HFF-Myc (cell line): ENCODE data around the gene RBM19.

Experiments used
- DNase-seq: peaks from one replicate; pipeline ENCODE4 v3.0.0-alpha.2; 2011; ENCODE audit warnings: low read depth; ENCODE audit errors: extremely low read depth
- H3K4me3 ChIP-seq: replicated peaks from 2 replicates; pipeline ENCODE4 v1.5.1; 2011; ENCODE audit warnings: low read depth, mild to moderate bottlenecking, control low read depth, low read length
- TF ChIP-seq, protein P1 (sequence below): IDR thresholded peaks from 2 replicates; pipeline ENCODE4 v1.5.1; 2012; ENCODE audit warnings: mild to moderate bottlenecking, low read depth, low read length, control low read depth; ENCODE audit errors: missing control alignments

The RBM19 gene

GRCh38 chr12:113965951-113966797, at the start of gene RBM19:
RBM19 (minus strand) TSS chr12:113966325; CDS start chr12:113966227, 98 bp downstream.
- DNase-seq, result peak; percentile 96
- TF ChIP-seq, protein P1, sequence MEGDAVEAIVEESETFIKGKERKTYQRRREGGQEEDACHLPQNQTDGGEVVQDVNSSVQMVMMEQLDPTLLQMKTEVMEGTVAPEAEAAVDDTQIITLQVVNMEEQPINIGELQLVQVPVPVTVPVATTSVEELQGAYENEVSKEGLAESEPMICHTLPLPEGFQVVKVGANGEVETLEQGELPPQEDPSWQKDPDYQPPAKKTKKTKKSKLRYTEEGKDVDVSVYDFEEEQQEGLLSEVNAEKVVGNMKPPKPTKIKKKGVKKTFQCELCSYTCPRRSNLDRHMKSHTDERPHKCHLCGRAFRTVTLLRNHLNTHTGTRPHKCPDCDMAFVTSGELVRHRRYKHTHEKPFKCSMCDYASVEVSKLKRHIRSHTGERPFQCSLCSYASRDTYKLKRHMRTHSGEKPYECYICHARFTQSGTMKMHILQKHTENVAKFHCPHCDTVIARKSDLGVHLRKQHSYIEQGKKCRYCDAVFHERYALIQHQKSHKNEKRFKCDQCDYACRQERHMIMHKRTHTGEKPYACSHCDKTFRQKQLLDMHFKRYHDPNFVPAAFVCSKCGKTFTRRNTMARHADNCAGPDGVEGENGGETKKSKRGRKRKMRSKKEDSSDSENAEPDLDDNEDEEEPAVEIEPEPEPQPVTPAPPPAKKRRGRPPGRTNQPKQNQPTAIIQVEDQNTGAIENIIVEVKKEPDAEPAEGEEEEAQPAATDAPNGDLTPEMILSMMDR, result peak; percentile 82
- peak within 1 kb of the TSS; percentile 83 for H3K4me3 ChIP-seq

DNA sequence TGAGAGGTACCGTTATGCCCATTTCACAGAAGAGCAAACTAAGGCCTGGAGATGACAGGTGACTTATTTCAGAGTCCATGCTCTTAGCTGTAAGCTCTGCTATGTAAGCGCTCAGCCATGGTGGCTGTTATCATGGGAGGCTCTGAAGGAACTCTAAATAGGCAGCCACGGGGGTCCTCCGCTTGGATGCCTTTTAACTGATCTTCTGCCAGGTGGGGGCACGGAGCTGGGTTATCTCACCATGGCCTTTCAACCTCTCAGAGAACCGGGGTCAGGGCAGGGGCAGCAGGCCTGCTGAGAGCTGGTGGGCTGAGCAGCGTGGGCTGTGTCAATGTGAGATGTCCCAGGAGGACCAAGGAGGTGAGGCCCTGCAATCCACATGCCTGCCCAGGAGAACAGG, 49.7 kb upstream of the RBM19 start:
- no peak overlapping the region for H3K4me3 ChIP-seq
- no peak for DNase-seq
- TF ChIP-seq, protein P1, result no peak

DNA sequence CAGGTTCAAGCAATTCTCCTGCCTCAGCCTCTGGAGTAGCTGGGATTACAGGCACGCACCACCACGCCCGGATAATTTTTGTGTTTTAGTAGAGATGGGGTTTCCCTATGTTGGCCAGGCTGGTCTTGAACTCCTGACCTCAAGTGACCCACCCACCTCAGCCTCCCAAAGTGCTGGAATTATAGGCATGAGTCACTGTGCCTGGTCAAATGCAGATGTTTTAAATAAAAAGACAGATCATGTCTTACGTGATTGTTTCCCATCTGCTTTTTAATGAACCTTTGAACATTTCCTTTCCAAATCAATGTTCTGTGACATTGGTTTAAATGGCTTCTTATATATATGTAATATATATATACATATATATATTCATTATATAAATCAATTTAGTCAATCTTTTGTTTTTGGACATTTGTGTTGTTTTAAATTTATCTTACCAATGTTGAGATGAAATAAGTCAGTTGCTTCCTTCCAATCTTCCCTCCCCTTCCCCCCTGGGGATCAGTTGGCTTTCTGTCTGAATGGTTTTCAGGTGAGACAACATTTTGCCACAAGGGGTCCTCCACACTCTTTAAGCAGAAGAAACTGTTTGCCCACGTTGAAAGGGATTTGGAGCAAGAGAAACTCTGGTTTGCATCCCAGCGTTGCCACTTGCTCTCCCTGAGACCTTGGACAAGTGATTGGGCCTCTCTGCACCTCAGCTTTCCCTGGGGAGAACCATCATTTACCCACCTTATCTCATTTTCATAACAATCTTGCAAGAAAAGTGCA, 47.6 kb upstream of the RBM19 start:
- TF ChIP-seq, protein P1, result peak; percentile 46
- H3K4me3 ChIP-seq, result no peak overlapping the region
- DNase-seq, result peak; percentile 40

DNA sequence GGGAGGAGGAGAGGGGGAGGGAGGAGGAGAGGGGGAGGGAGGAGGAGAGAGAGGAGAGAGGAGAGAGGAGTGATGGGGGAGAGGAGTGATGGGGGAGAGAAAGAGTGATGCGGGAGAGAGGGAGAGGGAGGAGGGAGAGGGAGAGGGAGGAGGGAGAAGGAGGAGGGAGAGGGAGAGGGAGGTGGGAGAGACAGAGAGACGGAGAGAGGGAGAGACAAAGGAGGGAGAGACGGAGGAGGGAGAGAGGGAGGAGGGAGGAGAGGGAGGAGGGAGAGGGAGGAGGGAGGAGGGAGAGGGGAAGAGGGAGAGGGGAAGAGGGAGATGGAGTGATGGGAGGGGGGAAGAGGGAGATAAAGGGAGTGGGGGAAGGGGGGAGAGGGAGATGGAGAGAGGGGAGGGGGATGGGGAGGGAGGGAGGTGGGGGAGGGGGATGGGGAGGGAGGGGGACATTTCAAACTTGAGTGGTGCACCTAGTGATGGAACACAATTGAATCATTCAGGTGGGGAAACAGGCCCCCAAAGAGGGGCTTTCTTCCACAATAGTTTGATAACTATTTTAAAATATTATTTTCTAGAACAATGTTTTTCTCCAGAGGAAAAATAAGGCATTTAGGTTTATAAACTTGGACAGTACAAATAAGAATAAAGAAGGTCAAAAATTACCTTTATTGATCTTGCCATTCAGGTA, 46.8 kb upstream of the RBM19 start:
- TF ChIP-seq, protein P1, result no peak
- no peak for DNase-seq
- no peak overlapping the region for H3K4me3 ChIP-seq

DNA sequence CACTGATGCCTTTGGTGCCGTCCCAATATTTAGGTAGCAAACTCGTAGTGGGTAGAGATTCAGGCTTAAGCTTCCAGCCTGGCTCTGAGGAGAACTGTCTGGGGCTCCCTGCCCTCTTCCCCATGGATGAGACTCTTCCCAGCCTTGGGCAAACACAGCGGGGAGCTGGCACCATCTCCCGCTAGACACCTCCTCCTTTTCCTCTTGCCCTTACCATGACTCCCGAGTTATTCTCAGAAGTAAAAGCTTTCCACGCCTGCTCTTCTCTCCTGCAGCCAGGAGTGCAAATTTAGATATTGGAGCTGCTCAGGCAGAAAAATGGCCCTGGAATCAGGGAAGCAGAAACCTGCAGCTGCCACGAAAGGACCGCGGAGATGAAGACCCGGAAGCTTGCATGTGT, 45.6 kb upstream of the RBM19 start:
- TF ChIP-seq, protein P1, result no peak
- no peak for DNase-seq
- no peak overlapping the region for H3K4me3 ChIP-seq

DNA sequence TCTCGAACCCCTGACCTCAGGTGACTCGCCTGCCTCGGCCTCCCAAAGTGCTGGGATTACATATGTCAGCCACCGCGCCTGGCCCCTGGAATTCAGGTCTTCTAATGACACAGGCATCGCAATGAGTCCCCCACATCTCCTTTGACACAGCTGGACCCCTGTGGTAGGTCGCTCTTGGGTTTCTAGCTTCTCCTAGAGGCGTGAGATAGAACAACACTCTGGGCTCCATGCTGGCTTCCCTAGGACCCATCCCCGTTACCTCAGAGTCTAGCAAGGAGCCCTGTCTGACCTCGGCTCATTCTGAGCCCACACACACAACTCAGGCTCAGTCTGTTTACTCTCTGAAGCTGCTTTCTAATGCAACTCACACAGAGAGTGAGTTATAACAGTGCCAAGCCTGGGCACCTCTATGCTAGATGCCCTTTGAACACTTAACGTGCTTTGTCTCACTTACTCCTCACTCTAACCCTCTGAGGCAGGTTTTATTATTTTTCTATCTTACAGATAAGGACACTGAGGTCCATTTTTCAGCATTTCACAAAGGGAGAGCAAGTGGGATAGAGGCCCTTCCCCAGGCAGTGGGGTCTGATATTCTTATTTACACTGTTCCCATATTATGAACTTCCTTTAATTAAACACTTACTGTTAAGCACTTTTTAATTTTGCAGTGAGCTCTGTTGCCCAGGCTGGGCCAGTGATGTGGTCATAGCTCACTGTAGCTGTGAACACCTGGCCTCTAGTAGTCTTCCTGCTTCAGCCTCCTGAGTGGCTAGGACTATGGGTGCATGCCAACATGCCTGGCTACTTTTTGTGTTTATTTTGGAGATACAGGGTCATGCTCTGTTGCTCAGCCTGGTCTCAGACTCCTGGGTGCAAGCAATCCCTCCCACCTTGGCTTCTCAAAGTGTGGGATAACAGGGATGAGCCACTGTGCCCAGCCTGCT, 40.6 kb upstream of the RBM19 start:
- no peak overlapping the region for H3K4me3 ChIP-seq
- DNase-seq, result no peak
- TF ChIP-seq, protein P1, result no peak
